HG03095 (cell line): ENCODE measurements around the gene KCNAB1.
"Not testable (repeated sequence)": the region's sequence is repeated elsewhere in the genome, so short reads cannot be mapped to it uniquely, and the experiment has no call there.

Experiments
- ATAC-seq: cut with Tn5 transposase; IDR thresholded peaks from one replicate; pipeline ENCODE4 v1.9.1; 2021; ENCODE audit warnings: moderate library complexity; ENCODE audit not compliant: unreplicated experiment

The KCNAB1 gene

GRCh38 chr3:156120528-156121251, at the start of gene KCNAB1:
TSS of gene KCNAB1 (plus strand) at chr3:156120578.
- ATAC-seq: no peak

- no peak for ATAC-seq
Observed at GRCh38 chr3:156071031-156071430, 49.3 kb upstream of the KCNAB1 start.

GRCh38 chr3:156072950-156073657, 47.3 kb upstream of the KCNAB1 start:
- not testable (repeated sequence) for ATAC-seq

- no peak for ATAC-seq
Observed at GRCh38 chr3:156090126-156090525, 30.3 kb upstream of the KCNAB1 start.

- ATAC-seq: no peak
Observed at GRCh38 chr3:156093964-156094363, 26.4 kb upstream of the KCNAB1 start.

- ATAC-seq: no peak
Observed at GRCh38 chr3:156094391-156094790, 26.0 kb upstream of the KCNAB1 start.

- ATAC-seq: not testable (repeated sequence)
Observed at GRCh38 chr3:156095652-156096051, 24.7 kb upstream of the KCNAB1 start.

- peak; percentile 70 for ATAC-seq
Observed at GRCh38 chr3:156098437-156099035, 21.8 kb upstream of the KCNAB1 start.

- ATAC-seq: not testable (repeated sequence)
Observed at GRCh38 chr3:156099348-156099747, 21.0 kb upstream of the KCNAB1 start.

GRCh38 chr3:156099984-156100383, 20.4 kb upstream of the KCNAB1 start:
- not testable (repeated sequence) for ATAC-seq

GRCh38 chr3:156102267-156102931, 18.0 kb upstream of the KCNAB1 start:
- no peak for ATAC-seq

- no peak for ATAC-seq
Observed at GRCh38 chr3:156106721-156107373, 13.5 kb upstream of the KCNAB1 start.

- ATAC-seq: no peak
Observed at GRCh38 chr3:156107504-156107903, 12.9 kb upstream of the KCNAB1 start.

GRCh38 chr3:156108616-156109015, 11.8 kb upstream of the KCNAB1 start:
- ATAC-seq: no peak

- no peak for ATAC-seq
Observed at GRCh38 chr3:156109989-156110388, 10.4 kb upstream of the KCNAB1 start.

GRCh38 chr3:156126467-156126866, 6.1 kb downstream of the KCNAB1 start:
- ATAC-seq: no peak

- ATAC-seq: no peak
Observed at GRCh38 chr3:156131241-156131640, 10.9 kb downstream of the KCNAB1 start.

- ATAC-seq: no peak
Observed at GRCh38 chr3:156131799-156132198, 11.4 kb downstream of the KCNAB1 start.

GRCh38 chr3:156132313-156132712, 11.9 kb downstream of the KCNAB1 start:
- no peak for ATAC-seq

- ATAC-seq: no peak
Observed at GRCh38 chr3:156133076-156133475, 12.7 kb downstream of the KCNAB1 start.
